Fibroblast of skin of right quadriceps (primary cell): ENCODE measurements around the gene DAB2IP.
A peak's percentile ranks its signal among the peaks of the same experiment; 100 is the strongest.

Experiments used
- DNase-seq: peaks from one replicate; pipeline ENCODE4 v3.0.0-alpha.2; 2013

The DAB2IP gene

DNA sequence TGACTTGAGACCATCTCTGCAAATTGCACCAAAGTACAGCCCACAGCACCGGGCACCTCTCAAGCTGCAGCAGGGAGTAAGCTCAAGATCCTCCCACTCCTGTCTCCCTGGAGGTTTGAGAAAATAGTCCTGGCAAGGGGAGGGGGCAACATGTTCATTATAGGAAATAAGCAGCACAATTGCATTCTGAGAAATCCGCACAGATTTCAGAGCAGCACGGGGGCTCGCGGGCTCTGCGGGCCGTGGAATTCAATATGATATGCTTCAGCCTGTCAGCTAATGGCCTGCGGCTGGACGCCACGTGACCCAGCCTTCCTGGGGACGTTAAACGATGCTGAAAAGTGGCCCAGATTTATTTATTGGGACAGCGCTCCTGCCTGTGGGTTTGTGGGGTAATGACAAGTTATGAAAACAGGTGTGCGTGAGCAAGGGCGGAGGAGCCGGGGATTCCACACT, 156.4 kb downstream of the DAB2IP start:
- DNase-seq, result no peak

- no peak for DNase-seq
These were observed 157.3 kb downstream of the DAB2IP start for GRCh38 chr9:121808781-121809180.

DNA sequence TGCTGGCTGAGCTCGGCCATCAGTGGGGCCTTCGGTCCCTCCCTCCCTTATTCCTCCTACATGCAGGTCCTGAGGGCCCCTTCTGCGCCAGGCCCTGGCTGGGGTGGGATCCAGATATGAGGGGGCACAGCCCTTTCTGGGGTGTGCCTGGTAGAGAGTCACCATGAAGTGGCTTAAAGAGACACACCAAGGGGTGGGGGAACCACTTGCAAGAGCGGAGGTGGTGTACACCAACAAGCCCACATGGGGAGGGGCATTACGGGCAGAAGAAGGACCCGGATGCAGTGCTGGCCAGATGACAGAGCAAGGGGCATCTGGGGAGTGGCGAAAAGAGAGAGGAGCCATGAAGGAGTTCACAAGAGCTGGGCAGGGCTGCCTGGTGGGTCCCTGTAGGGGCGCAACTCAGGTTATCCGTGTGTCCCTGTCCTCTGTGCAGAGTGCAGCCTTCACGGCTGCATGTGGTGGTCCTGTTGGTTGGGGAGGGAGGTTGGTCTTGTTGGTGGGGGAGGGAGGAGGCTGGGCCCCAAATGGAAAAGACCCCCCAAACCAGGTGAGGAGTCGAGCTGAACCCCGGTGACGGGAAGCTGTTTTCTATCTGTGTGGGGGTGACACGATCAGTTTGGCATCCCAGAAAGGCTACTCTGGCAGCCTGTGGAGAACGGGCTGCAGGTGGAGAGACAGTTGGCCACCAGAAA, 158.1 kb downstream of the DAB2IP start:
- no peak for DNase-seq

- no peak for DNase-seq
These were observed 159.1 kb downstream of the DAB2IP start for GRCh38 chr9:121810489-121810888.

- no peak for DNase-seq
These were observed 159.7 kb downstream of the DAB2IP start for GRCh38 chr9:121811140-121811539.

- no peak for DNase-seq
These were observed 160.3 kb downstream of the DAB2IP start for GRCh38 chr9:121811751-121812150.

DNA sequence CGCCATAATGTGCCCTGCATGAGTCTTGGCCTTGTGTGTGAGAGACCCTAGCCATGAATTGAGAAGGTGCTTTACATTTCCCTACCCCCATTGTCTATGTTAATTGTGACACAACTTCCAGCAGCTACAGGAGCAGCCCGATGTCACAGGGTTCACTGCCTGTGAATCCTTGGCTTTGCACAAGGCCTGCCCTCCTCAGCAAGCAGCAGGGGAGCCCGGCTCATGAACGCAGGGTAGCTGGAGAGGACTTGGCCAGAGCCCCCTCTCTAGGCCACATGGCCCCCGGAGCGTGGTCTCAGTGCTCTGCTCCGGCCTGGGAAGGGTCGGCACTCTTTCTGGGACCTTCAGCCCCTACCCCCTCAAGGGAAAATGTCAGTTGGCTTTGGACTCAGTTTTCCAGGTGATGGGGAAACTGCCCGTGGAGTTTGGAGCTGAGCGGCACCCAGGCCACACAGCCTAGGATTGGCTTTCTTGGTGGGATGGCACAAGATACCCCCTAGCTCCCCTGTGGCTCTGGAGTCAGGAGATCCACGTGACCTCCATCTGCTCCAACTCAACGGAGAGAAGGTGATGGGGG, 160.8 kb downstream of the DAB2IP start:
- DNase-seq, result no peak

GRCh38 chr9:121813519-121814210, 162.2 kb downstream of the DAB2IP start:
- no peak for DNase-seq

DNA sequence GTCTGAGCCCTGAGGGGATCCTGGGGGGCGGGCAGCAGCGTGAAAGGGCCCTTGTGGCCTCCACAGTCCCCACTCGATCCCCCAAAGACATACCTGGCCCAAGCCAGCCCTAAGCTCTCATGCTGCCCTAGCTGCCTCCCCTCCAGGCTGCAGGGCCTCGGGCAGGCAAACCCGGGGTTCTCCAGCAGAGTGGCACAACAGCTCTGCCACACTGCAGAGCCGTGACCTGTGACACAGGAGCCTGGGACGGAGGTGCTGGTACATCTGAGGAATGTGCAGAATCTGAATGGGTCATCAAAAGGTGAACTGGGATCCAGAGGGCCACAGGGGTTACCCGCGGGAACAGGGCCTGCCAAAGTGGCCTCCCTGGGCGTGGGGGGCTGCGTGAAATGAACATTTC, 163.2 kb downstream of the DAB2IP start:
- no peak for DNase-seq

- DNase-seq, result no peak
These were observed 163.7 kb downstream of the DAB2IP start for GRCh38 chr9:121815084-121815483.

GRCh38 chr9:121815546-121816448, 164.4 kb downstream of the DAB2IP start:
- no peak for DNase-seq

- no peak for DNase-seq
These were observed 165.0 kb downstream of the DAB2IP start for GRCh38 chr9:121816449-121816817.

DNA sequence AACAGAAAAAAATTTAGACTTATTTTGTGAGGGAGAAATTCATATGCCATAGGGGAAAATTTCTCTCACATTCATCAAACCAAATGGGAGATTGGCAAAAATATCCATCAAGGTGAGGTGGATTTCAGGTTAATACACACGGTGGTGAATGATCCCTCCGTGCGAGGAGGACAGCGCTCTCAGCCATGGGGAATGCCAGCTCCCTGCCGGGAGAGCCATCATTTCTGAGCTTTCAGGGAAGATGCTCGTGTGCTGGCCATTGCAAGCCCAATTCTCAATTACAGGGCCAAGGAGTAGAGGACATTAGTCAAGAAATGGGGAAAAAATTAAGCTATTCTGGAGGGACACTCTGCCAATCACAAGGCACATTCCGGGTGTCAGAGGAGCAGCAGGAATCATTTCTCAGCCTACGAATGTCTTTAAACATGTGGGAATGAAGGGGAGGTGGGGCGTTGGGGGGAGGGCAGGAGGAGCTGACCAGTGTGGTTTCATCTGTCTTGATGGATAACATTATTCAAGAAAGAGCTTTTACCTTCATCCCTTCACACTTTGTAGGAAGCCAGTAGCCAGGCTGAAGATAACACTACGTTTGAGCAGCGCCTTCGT, 165.5 kb downstream of the DAB2IP start:
- no peak for DNase-seq

GRCh38 chr9:121817476-121817875, 166.0 kb downstream of the DAB2IP start:
- no peak for DNase-seq

DNA sequence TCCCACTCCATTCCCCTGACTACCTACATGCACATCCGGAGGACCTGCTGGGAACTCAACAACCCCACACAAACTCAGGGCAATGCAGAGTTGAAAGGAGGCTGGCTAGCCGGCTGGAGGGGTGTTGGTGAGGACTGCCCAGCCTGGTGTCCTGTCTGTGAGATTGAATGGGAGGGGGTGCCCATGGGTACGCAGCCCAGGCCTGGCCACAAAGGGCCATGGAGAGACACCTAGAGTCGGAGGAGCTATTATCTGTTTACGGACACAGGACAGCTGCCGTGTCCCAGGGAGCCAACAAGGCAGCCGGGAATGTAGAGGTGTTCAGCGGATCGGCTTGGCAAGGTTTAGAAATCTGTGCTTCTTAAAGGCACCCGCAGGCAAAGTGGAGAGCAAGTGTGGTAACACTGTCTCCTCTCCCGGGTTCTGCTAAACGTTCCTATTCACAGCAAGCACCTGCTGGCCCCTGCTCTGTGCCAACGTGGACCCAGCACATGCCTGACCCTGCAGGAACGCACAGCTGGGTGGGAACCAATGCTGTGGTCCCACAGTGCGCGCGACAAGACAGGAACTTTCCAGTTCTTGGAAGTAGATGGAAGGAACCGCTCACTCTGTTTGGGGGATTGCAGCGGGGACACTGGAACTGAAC, 166.7 kb downstream of the DAB2IP start:
- DNase-seq, result no peak

- no peak for DNase-seq
These were observed 167.5 kb downstream of the DAB2IP start for GRCh38 chr9:121818841-121819427.

DNA sequence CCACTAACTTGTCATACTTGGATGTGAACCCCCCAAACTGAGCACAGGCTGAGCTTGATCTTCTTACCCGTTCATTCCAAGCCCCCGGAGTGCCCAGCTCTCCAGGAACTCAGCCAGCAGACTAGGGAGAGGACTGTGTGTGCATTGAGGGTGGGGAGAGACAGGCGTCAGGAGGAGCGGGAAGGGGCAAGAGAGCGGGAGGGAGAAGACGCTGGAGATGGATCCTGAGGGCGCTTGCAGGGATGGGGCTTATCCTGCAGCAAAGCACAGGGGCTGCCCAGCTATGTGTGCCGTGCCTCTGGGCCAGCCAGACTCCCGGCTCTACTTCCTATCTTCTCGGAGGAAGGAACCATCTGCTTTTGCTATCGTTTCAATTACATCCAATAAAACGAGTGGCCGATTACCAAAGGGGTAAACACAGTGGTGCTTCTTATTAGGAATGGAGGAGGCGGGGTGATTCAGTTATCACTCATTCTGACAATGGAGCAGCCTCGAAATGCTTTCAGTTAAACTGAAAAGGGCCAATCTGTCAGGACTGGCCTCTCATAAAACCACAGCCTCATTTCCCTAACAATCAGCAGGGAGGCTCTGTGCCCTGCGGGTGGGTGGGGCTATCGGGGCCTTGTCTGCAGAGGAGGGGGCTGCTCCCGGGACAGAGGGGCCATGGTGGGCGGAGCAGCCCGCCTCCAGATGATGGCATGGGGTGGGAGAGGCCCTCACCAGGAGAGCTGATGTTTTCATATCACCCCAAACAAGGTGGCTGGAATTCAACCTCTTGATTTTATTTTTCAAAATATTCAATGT, 168.2 kb downstream of the DAB2IP start:
- peak; percentile 53 for DNase-seq

DNA sequence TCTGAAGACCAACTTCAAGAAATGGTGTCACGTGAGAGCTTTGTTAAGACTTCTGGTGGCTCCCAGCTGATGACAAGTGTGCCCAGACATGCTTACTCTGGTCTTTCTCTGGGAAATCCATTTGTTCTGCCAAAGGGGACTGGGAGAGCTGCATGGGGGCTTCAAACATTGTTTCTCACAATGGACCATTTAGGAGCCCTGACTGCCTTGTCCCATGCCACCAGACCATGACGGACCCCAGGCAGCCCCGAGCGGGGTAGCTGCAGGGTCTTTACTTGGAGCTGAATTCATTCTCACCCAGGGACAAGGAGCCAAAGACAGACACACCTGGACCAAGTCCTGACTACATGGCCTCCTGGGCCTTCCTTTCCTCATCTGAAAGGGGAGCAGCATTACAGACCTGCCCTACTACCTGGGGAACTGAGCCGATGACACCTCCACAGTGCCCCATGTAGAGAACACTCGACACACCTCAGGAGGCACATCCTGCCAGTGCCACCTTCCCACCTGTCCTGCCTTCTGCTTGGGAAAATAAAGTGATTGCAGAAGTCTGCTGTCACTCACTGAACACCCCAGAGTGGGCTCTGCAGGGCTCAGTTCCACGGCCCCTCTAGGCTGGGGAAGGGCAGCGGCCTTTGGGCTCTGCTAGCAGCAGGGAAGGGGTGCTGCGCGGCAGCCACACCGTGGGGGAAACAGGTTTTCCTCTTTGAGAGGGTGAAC, 169.0 kb downstream of the DAB2IP start:
- no peak for DNase-seq

- no peak for DNase-seq
These were observed 169.9 kb downstream of the DAB2IP start for GRCh38 chr9:121821326-121821725.
